Measurements from ENCODE around the gene DESI1.

- TF ChIP-seq, protein P1, sequence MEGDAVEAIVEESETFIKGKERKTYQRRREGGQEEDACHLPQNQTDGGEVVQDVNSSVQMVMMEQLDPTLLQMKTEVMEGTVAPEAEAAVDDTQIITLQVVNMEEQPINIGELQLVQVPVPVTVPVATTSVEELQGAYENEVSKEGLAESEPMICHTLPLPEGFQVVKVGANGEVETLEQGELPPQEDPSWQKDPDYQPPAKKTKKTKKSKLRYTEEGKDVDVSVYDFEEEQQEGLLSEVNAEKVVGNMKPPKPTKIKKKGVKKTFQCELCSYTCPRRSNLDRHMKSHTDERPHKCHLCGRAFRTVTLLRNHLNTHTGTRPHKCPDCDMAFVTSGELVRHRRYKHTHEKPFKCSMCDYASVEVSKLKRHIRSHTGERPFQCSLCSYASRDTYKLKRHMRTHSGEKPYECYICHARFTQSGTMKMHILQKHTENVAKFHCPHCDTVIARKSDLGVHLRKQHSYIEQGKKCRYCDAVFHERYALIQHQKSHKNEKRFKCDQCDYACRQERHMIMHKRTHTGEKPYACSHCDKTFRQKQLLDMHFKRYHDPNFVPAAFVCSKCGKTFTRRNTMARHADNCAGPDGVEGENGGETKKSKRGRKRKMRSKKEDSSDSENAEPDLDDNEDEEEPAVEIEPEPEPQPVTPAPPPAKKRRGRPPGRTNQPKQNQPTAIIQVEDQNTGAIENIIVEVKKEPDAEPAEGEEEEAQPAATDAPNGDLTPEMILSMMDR (IDR thresholded peaks at IDR 0.05; ENCODE audit: poor library complexity, severe bottlenecking), result peak; percentile 6
- TF ChIP-seq EZH2 (IDR thresholded peaks at IDR 0.05; ENCODE audit: borderline replicate concordance, insufficient read depth, low read length, poor library complexity, severe bottlenecking) (no peak), POLR2AphosphoS5 (IDR thresholded peaks at IDR 0.05) (no peak), EP300 (conservative IDR thresholded peaks at IDR 0.05; ENCODE audit: poor library complexity, severe bottlenecking) (no peak), SMC3 (conservative IDR thresholded peaks at IDR 0.05; ENCODE audit: poor library complexity) (no peak), TAF1 (IDR thresholded peaks at IDR 0.05; ENCODE audit: low read depth) (no peak), RAD21 (conservative IDR thresholded peaks at IDR 0.05) (no peak)
Measured at GRCh38 chr22:41597635-41597953, 23.2 kb downstream of the DESI1 start.

Data from neural cell (in vitro differentiated cells).